Esophagus muscularis mucosa (tissue), 4 donors: ENCODE measurements around the gene TNS1.

Source experiments
- EP300 ChIP-seq: sonication (generic); formaldehyde crosslinking; IDR thresholded peaks from one replicate; pipeline ENCODE4 v1.6.1; 2017; ENCODE audit warnings: antibody characterized with exemption
- POLR2A ChIP-seq: fragments of 450-650 bp; IDR thresholded peaks from one replicate; pipeline ENCODE4 v1.6.1; 2017; ENCODE audit warnings: antibody characterized with exemption, moderate library complexity, mild to moderate bottlenecking, low read depth
- POLR2AphosphoS5 ChIP-seq, 2 donors: sonication (generic); formaldehyde crosslinking; IDR thresholded peaks; one replicate each; pipeline ENCODE4 v1.6.1; 2017; ENCODE audit warnings: antibody characterized with exemption in 2 of 2
- TF ChIP-seq, protein P1 (sequence below), 3 experiments: fragments of 200-600 bp in 2 of 3; fragments of 450-650 bp in 1 of 3; sonication (generic) in 2 of 3; IDR thresholded peaks; one replicate each; pipeline ENCODE4 v1.5.1; 2017 to 2019; ENCODE audit warnings: antibody characterized with exemption in 3 of 3, mild to moderate bottlenecking in 2 of 3, moderate library complexity in 1 of 3

DNA sequence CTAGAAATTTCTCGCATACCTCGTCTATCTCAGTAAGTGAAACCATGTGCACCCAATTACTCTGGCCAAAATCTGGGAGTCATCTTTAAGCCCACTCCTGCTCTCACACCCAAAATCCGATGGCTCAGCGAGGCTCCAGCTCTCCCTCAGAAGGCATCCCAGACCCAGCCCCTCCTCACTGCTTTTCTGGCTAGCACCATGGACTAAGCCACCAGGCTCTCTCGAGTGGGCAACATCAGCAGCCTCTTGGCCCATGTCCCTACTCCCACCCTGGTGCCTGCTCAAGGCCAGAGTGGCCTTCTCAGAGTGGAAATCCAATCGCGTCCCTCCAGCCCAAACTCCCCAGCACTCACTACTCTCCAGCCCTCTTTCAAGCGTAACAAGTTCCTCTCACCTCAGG lies 27.2 kb downstream of the TNS1 start:
- TF ChIP-seq, protein P1, sequence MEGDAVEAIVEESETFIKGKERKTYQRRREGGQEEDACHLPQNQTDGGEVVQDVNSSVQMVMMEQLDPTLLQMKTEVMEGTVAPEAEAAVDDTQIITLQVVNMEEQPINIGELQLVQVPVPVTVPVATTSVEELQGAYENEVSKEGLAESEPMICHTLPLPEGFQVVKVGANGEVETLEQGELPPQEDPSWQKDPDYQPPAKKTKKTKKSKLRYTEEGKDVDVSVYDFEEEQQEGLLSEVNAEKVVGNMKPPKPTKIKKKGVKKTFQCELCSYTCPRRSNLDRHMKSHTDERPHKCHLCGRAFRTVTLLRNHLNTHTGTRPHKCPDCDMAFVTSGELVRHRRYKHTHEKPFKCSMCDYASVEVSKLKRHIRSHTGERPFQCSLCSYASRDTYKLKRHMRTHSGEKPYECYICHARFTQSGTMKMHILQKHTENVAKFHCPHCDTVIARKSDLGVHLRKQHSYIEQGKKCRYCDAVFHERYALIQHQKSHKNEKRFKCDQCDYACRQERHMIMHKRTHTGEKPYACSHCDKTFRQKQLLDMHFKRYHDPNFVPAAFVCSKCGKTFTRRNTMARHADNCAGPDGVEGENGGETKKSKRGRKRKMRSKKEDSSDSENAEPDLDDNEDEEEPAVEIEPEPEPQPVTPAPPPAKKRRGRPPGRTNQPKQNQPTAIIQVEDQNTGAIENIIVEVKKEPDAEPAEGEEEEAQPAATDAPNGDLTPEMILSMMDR (IDR thresholded peaks at IDR 0.05) = no peak
- TF ChIP-seq POLR2A (no peak), EP300 (no peak), POLR2AphosphoS5 (IDR thresholded peaks at IDR 0.05) (no peak)
